HG03342 (cell line): ENCODE results near the gene OAS3.
"Not testable (repeated sequence)": the region's sequence is repeated elsewhere in the genome, so short reads cannot be mapped to it uniquely, and the experiment has no call there.

Experiments used
- ATAC-seq: cut with Tn5 transposase; IDR thresholded peaks from one replicate; pipeline ENCODE4 v1.9.1; 2021; ENCODE audit warnings: mild to moderate bottlenecking, moderate library complexity; ENCODE audit not compliant: unreplicated experiment

The OAS3 gene

GRCh38 chr12:112947761-112948160 lies 9.5 kb downstream of the OAS3 start:
- ATAC-seq = no peak

DNA sequence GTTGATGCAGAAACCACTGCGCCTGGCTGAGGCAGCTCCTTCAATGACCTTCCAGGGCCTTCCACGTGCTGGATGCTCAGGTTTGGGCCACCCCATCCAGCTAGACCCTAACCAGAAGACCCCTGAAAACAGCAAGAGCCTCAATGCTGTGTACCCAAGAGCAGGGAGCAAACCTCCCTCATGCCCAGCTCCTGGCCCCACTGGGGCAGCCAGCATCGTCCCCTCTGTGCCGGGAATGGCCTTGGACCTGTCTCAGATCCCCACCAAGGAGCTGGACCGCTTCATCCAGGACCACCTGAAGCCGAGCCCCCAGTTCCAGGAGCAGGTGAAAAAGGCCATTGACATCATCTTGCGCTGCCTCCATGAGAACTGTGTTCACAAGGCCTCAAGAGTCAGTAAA lies 10.5 kb downstream of the OAS3 start:
- ATAC-seq = no peak

GRCh38 chr12:112950701-112951100 lies 12.4 kb downstream of the OAS3 start:
- ATAC-seq = no peak

DNA sequence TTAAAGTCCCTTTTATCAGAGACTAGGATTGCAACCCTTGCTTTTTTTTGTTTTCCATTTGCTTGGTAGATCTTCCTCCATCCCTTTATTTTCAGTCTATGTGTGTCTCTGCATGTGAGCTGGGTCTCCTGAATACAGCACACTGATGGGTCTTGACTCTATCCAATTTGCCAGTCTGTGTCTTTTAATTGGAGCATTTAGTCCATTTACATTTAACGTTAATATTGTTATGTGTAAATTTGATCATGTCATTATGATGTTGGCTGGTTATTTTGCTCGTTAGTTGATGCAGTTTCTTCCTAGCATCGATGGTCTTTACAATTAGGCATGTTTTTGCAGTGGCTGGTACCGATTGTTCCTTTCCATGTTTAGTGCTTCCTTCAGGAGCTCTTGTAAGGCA lies 18.9 kb downstream of the OAS3 start:
- not testable (repeated sequence) for ATAC-seq

DNA sequence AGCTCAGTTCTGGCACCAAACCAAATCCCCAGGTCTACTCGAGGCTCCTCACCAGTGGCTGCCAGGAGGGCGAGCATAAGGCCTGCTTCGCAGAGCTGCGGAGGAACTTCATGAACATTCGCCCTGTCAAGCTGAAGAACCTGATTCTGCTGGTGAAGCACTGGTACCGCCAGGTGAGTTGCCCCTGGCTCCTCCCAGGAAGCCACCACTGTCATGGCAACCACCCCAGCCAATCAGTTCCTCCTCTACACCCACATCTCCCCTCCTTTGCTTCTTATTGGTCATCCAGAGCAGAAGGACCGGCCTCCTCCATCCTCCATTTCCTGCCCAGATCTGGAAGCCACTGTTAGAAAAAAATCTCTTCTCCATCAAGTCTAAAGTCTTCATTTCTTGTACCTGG lies 22.8 kb downstream of the OAS3 start:
- no peak for ATAC-seq

- no peak for ATAC-seq
Measured at GRCh38 chr12:112961536-112961935, 23.3 kb downstream of the OAS3 start.

DNA sequence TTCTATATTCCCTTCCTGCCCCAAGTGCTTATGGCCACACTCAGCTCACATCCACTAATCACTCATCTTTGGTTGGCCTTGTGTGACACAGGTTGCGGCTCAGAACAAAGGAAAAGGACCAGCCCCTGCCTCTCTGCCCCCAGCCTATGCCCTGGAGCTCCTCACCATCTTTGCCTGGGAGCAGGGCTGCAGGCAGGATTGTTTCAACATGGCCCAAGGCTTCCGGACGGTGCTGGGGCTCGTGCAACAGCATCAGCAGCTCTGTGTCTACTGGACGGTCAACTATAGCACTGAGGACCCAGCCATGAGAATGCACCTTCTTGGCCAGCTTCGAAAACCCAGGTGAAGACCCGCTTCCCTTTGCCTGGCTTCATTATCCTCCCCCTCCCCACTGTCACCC lies 24.3 kb downstream of the OAS3 start:
- ATAC-seq = no peak

- no peak for ATAC-seq
Measured at GRCh38 chr12:112963227-112963861, 25.1 kb downstream of the OAS3 start.

DNA sequence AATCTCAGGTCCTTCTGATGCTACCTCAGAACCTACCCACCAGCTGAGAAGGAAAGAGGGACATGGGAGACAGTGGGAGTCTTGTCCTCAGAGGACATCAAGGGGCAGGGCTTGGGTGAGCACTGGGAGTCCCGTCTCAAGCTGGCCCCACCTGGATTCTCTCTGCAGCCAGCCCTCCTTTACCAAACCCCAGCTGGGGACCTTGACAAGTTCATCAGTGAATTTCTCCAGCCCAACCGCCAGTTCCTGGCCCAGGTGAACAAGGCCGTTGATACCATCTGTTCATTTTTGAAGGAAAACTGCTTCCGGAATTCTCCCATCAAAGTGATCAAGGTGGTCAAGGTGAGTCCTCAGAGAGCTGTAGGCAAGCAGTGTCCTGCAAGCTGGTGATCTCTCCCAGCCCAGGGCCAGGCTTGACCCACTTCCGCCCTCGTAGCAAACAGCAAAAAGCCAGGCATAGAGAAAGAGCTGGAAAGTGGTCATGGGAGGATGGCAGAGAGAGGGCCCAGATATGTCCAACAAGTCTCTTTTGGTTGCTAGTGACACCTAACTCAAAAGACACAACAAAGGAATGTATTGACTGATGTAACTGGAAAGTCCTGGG lies 25.9 kb downstream of the OAS3 start:
- no peak for ATAC-seq

- ATAC-seq = no peak
Measured at GRCh38 chr12:112964915-112965314, 26.6 kb downstream of the OAS3 start.

GRCh38 chr12:112965643-112966042 lies 27.4 kb downstream of the OAS3 start:
- no peak for ATAC-seq

DNA sequence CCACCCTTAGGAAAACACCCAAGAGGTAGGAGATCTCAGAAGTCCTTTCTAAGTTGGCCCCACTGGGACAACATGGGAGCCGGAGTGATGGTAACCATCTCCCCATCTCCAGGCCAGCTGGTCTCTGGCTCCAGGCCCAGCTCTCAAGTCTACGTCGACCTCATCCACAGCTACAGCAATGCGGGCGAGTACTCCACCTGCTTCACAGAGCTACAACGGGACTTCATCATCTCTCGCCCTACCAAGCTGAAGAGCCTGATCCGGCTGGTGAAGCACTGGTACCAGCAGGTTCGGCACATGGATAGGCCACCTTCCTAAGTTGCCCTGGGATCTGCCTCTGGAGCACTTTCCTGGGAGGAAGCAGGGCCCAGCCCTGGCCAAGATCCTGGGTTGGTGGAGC lies 29.0 kb downstream of the OAS3 start:
- no peak for ATAC-seq

GRCh38 chr12:112967858-112968257 lies 29.6 kb downstream of the OAS3 start:
- ATAC-seq = no peak

DNA sequence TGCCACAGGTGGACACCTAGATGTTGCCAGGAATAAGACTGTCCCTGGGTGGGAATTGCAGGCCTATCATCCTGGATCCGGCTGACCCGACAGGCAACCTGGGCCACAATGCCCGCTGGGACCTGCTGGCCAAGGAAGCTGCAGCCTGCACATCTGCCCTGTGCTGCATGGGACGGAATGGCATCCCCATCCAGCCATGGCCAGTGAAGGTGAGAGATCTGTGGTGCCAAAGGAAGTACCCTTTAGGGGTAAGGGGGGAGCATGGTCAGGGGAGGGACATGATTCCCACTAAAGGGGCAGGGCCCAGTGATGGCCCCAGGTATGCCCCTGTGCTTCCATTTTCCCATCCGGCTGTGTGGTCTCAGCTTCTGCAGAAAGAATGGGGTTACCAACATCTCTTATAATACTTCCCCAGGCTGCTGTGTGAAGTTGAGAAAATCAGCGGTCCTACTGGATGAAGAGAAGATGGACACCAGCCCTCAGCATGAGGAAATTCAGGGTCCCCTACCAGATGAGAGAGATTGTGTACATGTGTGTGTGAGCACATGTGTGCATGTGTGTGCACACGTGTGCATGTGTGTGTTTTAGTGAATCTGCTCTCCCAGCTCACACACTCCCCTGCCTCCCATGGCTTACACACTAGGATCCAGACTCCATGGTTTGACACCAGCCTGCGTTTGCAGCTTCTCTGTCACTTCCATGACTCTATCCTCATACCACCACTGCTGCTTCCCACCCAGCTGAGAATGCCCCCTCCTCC lies 31.5 kb downstream of the OAS3 start:
- ATAC-seq = no peak

- ATAC-seq = no peak
Measured at GRCh38 chr12:112970391-112970790, 32.1 kb downstream of the OAS3 start.

GRCh38 chr12:112971248-112971647 lies 33.0 kb downstream of the OAS3 start:
- no peak for ATAC-seq

GRCh38 chr12:112973011-112973735 lies 34.9 kb downstream of the OAS3 start:
- no peak for ATAC-seq

DNA sequence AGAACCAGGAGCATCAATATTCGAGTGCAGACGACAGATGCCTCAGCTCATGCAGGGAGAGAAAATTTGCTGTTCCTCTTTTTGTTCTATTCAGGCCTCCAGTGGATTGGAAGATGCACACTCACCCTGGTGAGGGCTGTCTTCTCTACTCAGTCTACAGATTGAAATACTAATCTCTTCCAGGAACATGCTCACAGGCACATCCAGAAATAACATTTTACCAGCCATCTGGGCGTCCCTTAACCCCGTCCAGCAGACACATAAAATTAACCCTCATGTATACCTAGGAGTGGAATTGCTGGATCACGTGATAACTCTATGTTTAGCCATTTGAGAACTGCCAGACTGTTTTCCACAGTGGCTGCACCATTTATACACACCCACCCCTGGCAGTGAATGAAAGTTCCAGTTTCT lies 35.6 kb downstream of the OAS3 start:
- ATAC-seq = no peak

- no peak for ATAC-seq
Measured at GRCh38 chr12:112974904-112975303, 36.6 kb downstream of the OAS3 start.

DNA sequence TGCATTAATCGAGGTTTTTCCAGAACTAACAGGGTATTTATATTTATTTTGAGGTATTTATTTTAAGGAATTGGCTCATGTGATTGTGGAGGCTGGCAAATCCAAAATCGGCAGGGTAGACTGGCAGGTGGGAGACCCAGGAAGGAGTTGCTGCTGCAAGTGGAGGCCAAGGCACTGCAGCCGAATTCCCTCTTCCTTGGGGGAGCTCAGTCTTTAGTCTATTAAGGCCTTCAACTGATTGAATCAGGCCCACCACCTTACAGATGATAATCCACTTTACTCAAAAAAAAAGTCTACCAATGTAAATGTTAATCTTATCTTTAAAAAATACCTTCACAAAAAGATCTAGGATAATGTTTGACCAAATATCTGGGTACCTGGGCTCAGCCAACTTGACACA lies 38.9 kb downstream of the OAS3 start:
- ATAC-seq = no peak

GRCh38 chr12:112977641-112978040 lies 39.4 kb downstream of the OAS3 start:
- ATAC-seq = no peak
